AG04449 (cell line): Measurements from ENCODE around the gene NTNG2.

Source experiments
- CTCF ChIA-PET: fragments of 350-600 bp; formaldehyde crosslinking; extraction: SDS; loops from one replicate; lab custom pipeline; 2021; ENCODE audit warnings: antibody characterized with exemption; lab: Yijun Ruan, JAX
- POLR2A ChIA-PET: fragments of 400-600, 350-600 bp; formaldehyde crosslinking; extraction: SDS; loops from one replicate; lab custom pipeline; 2020; ENCODE audit warnings: antibody characterized with exemption, inconsistent platforms; lab: Yijun Ruan, JAX
- DNase-seq: peaks from one replicate; pipeline ENCODE4 v3.0.0-alpha.2; 2010; ENCODE audit warnings: low read depth, low spot score
- H3K4me3 ChIP-seq: 2 replicates; pipeline ENCODE4 v1.5.1; 2011; ENCODE audit warnings: low read depth, mild to moderate bottlenecking, control low read depth, low read length
- CTCF ChIP-seq: IDR thresholded peaks from one replicate; pipeline ENCODE4 v1.5.1; 2011; ENCODE audit warnings: mild to moderate bottlenecking, moderate library complexity, low read length, control low read depth, inconsistent platforms; ENCODE audit not compliant: insufficient read depth; ENCODE audit errors: missing control alignments

NTNG2 gene

GRCh38 chr9:132209228-132209627 lies 47.4 kb downstream of the NTNG2 start:
- H3K4me3 ChIP-seq: no peak overlapping the region
- ChIA-PET POLR2A (no interaction called here), CTCF (no interaction called here)
- no peak for TF ChIP-seq CTCF
- no peak for DNase-seq

- CTCF ChIA-PET: no interaction called here
- no peak overlapping the region for H3K4me3 ChIP-seq
- no peak for DNase-seq
- POLR2A ChIA-PET: no interaction called here
- TF ChIP-seq CTCF: no peak
These were observed 48.8 kb downstream of the NTNG2 start for GRCh38 chr9:132210472-132211145.

DNA sequence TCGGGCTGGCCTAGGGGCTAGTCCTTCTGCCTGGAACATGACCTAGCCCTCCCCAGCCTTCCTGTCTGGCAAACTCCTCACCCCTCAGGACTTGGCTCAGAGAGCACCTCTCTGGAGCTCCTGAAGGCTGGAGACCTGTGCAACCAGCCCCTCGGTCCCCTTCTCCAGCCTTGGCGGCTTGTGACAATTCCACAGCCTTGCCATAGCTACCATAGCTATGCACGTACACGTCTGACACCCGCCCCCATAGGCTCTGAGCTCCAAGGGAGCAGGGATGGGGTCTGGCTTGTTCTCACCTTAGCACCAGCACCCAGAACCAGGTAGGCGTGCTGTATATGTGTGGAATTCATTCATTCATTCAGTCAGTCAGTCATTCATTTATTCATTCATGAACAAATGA lies 49.7 kb downstream of the NTNG2 start:
- ChIA-PET CTCF (interaction anchor here (1.0 kb wide), 1 partner anchor 41 kb away, joined by 3 read pairs; no protein-coding TSS in a partner anchor), POLR2A (no interaction called here)
- DNase-seq: no peak
- no peak overlapping the region for H3K4me3 ChIP-seq
- no peak for TF ChIP-seq CTCF

GRCh38 chr9:132214027-132214622 lies 52.3 kb downstream of the NTNG2 start:
- TF ChIP-seq CTCF: no peak
- CTCF ChIA-PET: interaction anchor here (1.0 to 1.7 kb wide), 5 partner anchors 21 to 456 kb away, joined by 3 to 8 read pairs (median 4); no protein-coding TSS in a partner anchor
- no peak overlapping the region for H3K4me3 ChIP-seq
- peak; percentile 71 for DNase-seq
- POLR2A ChIA-PET: no interaction called here

DNA sequence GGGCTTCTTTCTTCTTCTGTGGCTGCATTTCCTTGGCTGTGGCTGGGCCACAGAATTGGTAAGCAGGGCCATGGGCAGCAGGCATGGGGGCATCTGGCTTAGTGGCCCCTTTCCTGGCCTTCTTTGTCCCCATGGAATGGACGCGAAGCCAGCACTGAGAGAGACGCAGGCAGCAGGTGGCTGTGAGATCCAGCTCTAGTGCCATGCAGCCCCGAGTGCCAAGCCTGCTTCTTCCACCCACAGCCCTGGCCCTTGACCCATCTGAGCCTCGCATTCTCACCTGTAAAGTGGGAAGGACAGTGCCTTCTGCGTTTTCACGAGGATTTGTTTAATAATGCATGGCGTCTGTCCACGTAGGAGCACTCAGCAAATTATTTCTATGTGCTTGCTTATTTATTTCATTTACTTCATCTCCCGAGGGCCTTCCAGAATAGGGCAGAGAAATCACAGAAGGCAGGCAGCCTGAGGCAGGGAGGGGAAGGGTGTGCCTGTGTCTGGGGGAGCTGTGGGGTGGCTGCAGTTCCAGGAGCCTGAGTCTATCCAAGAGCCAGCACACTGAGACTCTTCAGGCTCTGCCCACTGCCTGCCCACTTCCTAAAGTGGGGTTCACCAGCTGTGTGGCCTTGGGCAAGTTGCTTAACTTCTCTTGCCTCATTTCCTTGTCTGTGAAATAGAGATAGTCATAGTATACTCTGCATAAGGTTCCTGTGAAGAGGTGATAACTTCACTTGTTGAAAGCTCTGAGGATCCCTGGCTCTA lies 55.2 kb downstream of the NTNG2 start:
- ChIA-PET POLR2A (no interaction called here), CTCF (interaction anchor here (1.3 to 9.6 kb wide), 2 partner anchors 19 to 35 kb away, joined by 3 to 105 read pairs; no protein-coding TSS in a partner anchor)
- TF ChIP-seq CTCF: no peak
- DNase-seq: no peak
- H3K4me3 ChIP-seq: no peak overlapping the region

GRCh38 chr9:132218208-132218607 lies 56.4 kb downstream of the NTNG2 start:
- CTCF ChIA-PET: interaction anchor here (9.6 kb wide), 1 partner anchor 18 kb away, joined by 105 read pairs; no protein-coding TSS in a partner anchor
- POLR2A ChIA-PET: no interaction called here
- TF ChIP-seq CTCF: no peak
- DNase-seq: no peak
- H3K4me3 ChIP-seq: no peak overlapping the region
